Ishikawa (cell line): ENCODE results near the gene YRDC.

Experiments
- CEBPB ChIP-seq: IDR thresholded peaks from 2 replicates; pipeline ENCODE4 v1.6.1; 2012
- EP300 ChIP-seq: IDR thresholded peaks from 2 replicates; pipeline ENCODE4 v1.6.1; 2012; ENCODE audit warnings: borderline replicate concordance
- FOXM1 ChIP-seq: IDR thresholded peaks from 2 replicates; pipeline ENCODE4 v1.6.1; 2012; ENCODE audit warnings: low read depth, borderline replicate concordance
- TAF1 ChIP-seq: IDR thresholded peaks from 2 replicates; pipeline ENCODE4 v1.6.1; 2012; ENCODE audit warnings: low read depth, mild to moderate bottlenecking
- TCF12 ChIP-seq: IDR thresholded peaks from 2 replicates; pipeline ENCODE4 v1.6.1; 2012; ENCODE audit warnings: low read depth
- YY1 ChIP-seq: IDR thresholded peaks from 2 replicates; pipeline ENCODE4 v1.6.1; 2012; ENCODE audit warnings: low read depth
- ZBTB7A ChIP-seq: IDR thresholded peaks from 2 replicates; pipeline ENCODE4 v1.6.1; 2012; ENCODE audit warnings: low read depth
- TF ChIP-seq, protein P1 (sequence below): IDR thresholded peaks from 2 replicates; pipeline ENCODE4 v1.6.1; 2012

DNA sequence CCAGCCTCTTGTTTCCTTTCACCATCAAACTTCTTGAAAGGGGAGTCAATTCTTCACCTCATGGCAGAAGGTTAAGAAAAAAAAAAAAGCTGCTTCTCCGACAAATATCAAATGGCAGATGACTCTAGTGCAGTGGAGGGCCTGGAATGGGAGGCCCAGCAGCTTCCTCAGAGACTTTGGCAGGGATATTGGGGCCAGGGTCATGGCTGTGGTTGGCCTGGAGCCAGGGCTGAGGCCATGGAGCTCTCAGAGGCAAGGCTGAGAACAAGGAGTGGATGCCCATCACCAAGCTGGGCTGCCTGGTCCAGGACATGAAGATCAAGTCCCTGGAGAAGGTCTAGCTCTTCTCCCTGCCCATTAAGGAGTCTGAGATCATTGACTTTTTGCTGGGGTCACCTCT, 32.7 kb upstream of the YRDC start:
- TF ChIP-seq EP300 (no peak), YY1 (no peak), CEBPB (no peak), FOXM1 (no peak), ZBTB7A (no peak), TAF1 (no peak), TCF12 (no peak)
- TF ChIP-seq, protein P1, sequence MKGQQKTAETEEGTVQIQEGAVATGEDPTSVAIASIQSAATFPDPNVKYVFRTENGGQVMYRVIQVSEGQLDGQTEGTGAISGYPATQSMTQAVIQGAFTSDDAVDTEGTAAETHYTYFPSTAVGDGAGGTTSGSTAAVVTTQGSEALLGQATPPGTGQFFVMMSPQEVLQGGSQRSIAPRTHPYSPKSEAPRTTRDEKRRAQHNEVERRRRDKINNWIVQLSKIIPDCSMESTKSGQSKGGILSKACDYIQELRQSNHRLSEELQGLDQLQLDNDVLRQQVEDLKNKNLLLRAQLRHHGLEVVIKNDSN, result no peak
